ENCODE results near the gene NME1.
A peak's percentile ranks its signal among the peaks of the same experiment; 100 is the strongest.
"Not testable (repeated sequence)": the region's sequence is repeated elsewhere in the genome, so short reads cannot be mapped to it uniquely, and the experiment has no call there.

Gene NME1

GRCh38 chr17:51147650-51148049, 5.7 kb upstream of the NME1 start:
- DNase-seq (ENCODE audit: low spot score) = no peak

DNA sequence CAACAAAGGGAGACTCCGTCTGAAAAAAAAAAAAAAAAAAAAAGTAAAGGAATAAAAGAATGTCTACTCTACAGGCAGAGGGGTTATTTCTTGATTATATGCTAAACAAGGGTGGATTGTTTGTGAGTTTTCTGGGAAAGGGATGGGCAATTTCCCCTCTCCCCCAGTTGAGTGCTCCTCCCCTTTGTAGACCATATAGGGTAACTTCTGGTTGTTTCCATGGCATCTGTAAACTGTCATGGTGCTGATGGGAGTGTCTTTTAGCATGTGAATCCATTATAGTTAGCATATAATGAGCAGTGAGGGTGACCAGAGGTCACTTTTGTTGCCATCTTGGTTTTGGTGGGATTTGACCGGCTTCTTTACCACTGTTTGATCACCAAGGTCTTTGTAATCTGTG, 4.2 kb upstream of the NME1 start:
- no peak for DNase-seq (ENCODE audit: low spot score)

DNA sequence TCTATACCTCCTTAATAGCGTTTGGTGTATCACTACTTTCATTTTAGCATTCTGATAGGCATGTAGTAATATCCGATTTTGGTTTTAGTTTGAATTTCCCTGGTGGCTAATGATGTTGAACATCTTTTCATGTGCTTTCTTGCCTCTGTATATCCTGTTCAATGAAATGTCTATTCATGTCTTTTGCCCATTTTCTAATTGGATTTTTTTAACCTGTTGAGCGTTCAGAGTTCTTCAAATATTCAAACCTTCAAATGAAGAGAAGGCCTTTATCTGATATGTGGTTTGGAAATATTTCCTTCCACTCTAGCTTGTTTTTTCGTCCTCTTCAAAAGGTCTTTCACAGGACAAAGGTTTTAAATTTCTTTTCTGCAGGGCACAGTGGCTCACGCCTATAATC, 2.4 kb upstream of the NME1 start:
- DNase-seq (ENCODE audit: low spot score) = no peak

DNA sequence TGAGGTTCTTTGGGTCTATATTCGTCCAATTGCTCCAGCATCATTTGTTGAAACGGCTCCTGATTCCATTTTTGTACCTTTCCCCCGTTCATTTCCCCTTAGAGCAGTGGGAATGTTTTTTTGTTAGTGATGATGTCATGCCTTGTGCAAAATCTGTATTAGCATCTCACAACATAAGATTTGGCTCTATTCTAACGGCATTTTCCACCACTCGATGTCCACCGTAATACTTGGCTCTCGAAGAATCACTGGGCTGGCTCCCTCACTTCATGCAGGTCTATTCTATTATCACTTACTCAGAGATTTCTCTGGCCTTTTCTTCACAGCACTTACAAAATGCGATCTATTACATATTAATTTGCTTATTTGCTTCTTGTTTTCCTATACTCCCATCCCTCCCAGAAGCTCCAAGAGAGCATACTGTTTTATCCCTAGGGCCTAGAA, 571 bp upstream of the NME1 start:
- no peak for DNase-seq (ENCODE audit: low spot score)

DNA sequence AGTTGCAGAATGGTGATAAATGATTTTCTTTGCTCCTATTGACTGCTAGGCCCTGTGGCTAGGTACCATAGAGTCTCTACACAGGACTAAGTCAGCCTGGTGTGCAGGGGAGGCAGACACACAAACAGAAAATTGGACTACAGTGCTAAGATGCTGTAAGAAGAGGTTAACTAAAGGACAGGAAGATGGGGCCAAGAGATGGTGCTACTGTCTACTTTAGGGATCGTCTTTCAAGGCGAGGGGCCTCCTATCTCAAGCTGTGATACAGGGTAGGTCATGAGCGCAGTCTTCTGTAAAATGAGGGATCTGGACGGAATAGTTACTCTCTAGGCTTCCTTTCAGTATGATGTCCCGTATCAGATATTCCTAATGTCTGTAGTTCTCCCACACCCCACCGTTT, 817 bp downstream of the NME1 start:
- no peak for DNase-seq (ENCODE audit: low spot score)

- no peak for DNase-seq (ENCODE audit: low spot score)
Observed at GRCh38 chr17:51155416-51155815, 2.1 kb downstream of the NME1 start.

- no peak for DNase-seq (ENCODE audit: low spot score)
Observed at GRCh38 chr17:51159604-51160003, 6.2 kb downstream of the NME1 start.

DNA sequence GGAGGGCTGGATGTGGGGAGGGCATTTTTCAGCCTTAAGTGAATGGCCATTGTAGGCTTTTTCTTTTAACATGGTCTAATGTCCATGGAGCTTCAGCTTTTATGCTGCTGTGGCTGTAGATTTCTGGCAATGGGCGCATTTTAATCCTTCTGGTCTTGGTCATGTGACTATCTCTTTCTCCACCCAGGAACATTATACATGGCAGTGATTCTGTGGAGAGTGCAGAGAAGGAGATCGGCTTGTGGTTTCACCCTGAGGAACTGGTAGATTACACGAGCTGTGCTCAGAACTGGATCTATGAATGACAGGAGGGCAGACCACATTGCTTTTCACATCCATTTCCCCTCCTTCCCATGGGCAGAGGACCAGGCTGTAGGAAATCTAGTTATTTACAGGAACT, 8.2 kb downstream of the NME1 start:
- no peak for DNase-seq (ENCODE audit: low spot score)

GRCh38 chr17:51164911-51165679, 11.7 kb downstream of the NME1 start:
- no peak for DNase-seq (ENCODE audit: low spot score)

DNA sequence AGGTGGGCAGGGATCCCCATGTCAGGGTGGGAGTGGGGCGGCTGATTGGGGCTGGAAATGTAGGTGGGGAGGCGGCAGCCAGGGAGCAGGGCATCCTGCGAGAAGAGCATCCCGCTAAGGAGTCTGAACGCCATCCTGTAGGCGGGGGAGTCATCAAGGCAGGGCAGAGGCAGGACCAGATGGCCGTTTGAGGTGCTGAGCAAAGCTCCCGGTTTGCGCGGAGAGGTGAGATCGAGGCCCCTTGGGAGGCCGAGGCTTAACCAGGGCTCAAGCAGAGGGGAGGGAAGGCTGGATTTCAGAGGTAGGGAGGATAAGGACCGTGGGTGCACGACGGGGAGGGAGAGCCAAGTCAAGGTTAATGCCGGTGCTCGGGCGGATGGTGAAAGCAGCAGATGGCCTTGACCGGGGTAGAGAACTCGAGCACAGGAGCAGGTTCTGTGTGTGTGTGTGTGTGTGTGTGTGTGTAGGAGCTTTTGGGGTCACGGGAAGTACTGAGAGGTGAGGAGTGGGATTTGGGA, 12.4 kb downstream of the NME1 start:
- DNase-seq (ENCODE audit: low spot score) = peak; percentile 15

DNA sequence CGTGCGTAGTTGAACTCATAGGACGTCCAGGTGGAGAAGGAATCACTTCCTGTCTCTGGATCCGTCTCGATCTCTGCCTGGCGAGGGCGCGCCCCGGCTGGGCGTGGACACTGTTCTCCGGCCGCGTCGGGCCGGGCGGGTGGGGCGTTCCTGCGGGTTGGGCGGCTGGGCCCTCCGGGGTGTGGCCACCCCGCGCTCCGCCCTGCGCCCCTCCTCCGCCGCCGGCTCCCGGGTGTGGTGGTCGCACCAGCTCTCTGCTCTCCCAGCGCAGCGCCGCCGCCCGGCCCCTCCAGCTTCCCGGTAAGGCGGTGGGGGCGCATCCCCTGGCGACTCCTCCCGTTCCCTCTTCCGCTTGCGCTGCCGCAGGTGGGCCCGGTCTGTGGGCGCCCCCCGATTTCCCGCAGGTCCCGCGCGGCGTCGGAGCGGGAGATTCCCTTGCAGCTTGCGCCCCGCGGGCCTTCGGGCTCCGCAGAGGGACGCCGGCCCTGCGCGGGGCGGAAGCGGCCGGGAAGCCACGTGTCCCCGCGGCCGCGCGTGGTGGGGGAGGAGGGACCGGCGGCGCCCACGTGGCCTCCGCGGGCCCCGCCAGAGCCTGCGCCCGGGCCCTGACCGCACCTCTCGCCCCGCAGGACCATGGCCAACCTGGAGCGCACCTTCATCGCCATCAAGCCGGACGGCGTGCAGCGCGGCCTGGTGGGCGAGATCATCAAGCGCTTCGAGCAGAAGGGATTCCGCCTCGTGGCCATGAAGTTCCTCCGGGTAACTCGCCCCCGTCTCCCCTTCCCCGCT, 13.0 kb downstream of the NME1 start, which contains the start of gene NME2:
Gene NME2, plus strand, starts transcription at position 214 of the 789 bp plus-strand sequence. Its CDS starts 420 bp downstream, at position 634.
- peak; percentile 96 for DNase-seq (ENCODE audit: low spot score)

DNA sequence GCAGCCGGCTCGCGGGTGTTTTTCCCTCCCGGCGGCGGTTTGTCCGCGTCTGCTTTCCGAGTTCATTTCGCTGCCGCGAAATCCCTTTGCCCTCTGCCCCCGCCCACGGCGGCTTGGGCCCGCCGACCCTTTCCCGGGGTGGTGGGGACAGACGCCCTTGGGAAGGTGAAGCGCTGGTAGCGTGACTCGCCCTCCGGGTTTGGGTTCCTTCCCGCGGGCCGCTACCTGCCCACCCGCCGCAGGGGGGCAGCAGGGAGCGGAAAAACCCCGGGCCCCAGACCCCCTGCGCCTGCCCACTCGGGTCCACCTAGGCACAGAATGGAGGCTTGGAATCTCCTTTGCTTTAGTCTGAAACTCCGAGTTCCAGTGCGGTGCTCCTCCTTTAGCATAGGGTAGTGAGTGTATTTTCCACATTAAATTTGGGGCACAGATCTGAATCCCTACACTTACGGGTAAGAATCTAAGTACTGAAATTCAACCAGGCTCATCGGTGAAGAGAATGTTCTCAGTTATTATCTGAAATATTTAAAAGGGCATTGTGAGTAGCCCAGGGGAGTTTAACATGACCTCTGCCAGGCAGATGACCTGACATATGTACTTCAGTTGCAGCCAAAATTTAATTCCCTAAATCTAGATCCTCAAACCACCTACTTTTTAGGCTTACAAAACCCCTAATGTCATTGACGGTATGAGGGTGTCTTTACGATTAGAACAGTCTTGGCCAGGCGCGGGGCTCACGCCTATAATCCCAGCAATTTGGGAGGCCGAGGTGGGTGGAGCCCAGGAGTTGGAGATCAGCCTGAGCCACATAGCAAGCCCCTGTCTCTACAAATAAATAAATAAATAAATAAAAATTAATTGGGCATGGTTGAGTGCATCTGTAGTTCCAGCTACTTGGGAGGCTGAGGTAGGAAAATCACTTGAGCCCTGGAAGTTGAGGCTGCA, 13.9 kb downstream of the NME1 start:
- peak; percentile 80 for DNase-seq (ENCODE audit: low spot score)

DNA sequence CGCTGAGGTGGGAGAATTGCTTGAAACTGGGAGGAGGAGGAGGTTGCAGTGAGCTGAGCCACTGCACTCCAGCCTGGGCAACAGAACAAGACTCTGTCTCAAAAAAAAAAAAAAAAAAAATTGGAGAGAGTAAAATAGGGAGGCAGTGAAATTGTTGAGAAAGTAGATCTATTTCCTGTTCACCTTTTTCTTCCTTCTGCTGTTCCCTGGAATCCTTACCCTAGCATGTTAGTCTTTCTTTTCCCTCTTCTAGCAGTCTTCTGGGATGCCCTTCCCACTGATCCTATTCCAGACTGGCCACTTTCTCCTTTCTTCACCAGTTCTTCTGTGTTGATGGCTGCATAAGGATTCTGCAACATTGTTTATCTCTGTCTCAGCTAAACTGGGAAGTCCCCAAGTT, 16.0 kb downstream of the NME1 start:
- DNase-seq (ENCODE audit: low spot score) = no peak

GRCh38 chr17:51170736-51171135, 17.4 kb downstream of the NME1 start:
- no peak for DNase-seq (ENCODE audit: low spot score)

DNA sequence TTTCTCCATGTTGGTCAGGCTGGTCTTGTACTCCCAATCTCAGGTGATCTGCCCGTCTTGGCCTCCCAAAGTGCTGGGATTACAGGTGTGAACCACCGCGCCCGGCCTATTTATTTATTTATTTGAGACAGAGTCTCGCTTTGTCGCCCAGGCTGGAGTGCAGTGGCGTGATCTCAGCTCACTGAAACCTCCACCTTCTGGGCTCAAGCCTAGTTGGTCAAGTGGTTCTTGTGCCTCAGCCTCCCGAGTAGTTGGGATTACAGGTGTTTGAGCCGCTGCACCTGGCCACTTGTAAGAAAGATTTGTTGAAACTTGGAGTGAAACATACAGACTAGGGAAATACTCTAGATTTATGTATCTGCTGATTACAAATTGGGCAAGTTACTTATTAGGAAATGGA, 18.7 kb downstream of the NME1 start:
- DNase-seq (ENCODE audit: low spot score) = not testable (repeated sequence)

DNA sequence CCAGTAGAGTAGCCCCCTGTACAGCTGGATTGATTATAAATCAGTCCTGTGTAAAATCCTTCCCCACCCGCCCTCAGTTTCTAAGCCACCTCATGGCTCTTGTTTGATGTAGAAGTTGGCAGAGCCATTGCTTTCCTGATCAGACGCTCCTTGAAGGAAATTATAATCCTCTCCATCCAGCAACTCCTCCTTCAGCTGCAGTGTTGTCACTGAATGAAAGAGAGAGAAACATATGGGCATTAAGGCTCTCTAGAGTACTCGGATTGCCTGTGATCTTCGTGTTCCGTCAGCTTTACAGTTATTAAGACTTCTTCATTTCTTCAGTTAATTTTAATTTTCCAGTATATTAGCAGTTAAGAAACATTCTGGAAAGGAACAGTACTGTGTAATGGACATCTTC, 27.1 kb downstream of the NME1 start:
- DNase-seq (ENCODE audit: low spot score) = no peak

GRCh38 chr17:51184124-51184523, 30.8 kb downstream of the NME1 start:
- no peak for DNase-seq (ENCODE audit: low spot score)

DNA sequence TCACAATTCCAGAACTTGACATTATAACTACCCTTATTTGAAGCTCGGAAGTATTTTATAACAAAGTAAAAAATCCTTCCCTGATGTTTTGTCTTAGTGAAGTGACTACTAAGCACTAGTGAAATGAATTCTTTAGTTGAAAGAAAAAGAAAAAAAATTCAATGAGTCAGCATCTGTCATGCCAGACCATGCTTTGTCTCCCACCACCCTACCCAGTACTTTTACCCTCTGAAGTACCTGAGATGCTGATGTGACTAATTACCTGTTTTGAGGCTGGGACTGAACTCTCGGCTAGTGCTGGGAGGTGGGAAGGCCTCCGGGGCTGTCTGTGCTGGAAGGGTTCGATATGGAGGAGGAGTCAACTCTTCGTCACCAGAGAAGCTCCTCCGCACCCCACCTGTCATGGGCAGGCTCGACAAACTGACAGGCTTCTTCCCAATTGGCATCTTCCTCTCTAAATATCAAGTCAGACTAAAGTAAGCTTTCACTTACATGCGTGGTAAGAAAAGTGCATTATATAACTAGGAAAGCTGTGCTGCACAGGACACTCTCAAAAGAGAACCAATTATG, 32.5 kb downstream of the NME1 start:
- DNase-seq (ENCODE audit: low spot score) = no peak

GRCh38 chr17:51188271-51188833, 35.0 kb downstream of the NME1 start:
- no peak for DNase-seq (ENCODE audit: low spot score)

- no peak for DNase-seq (ENCODE audit: low spot score)
Observed at GRCh38 chr17:51189162-51189561, 35.8 kb downstream of the NME1 start.

DNA sequence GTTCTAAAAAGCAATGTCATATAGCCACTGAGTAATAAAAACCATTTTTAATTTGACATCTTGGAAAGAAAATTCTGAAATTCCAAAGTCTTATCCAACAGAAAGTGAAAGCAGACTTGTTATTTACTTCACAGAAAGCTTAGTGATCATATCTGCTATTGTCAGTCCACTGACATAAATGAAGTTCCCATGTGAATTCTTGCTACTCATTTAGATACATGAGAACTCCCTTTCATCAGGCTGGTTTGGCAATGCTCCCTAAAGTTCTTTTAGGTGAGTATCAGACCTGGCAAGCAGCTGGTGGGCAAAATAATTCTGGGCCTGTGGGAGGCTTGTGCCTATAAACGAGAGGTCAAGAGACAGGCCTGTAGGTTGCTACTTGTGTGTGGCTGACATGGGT, 36.3 kb downstream of the NME1 start:
- no peak for DNase-seq (ENCODE audit: low spot score)
